Liver (tissue), 3 donors: Measurements from ENCODE around the gene ASS1.

ENCODE experiments used
- HNF4A ChIP-seq, 2 donors: conservative IDR thresholded peaks; 2 replicates each; pipeline ENCODE4 v1.6.1; 2016; ENCODE audit warnings: antibody characterized with exemption in 2 of 2, mild to moderate bottlenecking in 2 of 2
- RXRA ChIP-seq, 2 donors: IDR thresholded peaks; 2 replicates each; pipeline ENCODE4 v1.6.1; 2017 to 2018; ENCODE audit warnings: antibody characterized with exemption in 2 of 2, mild to moderate bottlenecking in 1 of 2
- TF ChIP-seq, protein P1 (sequence below): fragments of 150-350 bp; IDR thresholded peaks from 2 replicates; pipeline ENCODE4 v1.5.1; 2017; ENCODE audit warnings: improper control_type of control experiment, low read depth, low read length; ENCODE audit not compliant: missing input control
- donor health status: healthy.
- donor health status: healthy.

DNA sequence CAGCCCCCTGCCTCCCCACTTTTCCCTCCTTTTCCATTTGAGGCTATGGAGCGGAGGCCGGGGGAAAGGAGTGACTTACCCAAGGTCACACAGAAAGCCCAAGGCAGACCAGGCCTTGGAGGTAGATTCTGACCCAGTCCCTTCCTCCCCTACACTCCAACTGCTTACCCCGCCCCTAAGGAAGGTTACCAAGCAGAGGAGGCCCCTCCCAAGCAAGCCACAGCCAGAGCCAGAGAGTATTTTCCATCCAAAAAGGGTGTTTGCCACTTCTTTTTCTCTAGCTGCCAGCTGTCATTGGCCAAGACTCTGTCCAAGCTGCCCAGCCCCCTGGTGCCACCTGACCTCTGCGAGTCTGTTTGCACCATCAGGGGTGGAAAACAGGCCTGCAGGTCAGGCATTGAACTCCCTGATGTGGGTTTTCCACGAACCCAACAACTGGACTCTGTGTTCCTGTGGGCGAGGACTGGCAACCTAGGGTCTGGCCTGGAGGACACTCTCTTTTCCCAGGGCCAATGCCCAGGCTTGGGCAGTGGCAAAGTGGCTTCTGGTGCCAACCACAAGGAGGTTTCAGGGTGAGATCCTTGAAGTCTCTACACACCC is 6.3 kb upstream of the ASS1 start:
- TF ChIP-seq, protein P1, sequence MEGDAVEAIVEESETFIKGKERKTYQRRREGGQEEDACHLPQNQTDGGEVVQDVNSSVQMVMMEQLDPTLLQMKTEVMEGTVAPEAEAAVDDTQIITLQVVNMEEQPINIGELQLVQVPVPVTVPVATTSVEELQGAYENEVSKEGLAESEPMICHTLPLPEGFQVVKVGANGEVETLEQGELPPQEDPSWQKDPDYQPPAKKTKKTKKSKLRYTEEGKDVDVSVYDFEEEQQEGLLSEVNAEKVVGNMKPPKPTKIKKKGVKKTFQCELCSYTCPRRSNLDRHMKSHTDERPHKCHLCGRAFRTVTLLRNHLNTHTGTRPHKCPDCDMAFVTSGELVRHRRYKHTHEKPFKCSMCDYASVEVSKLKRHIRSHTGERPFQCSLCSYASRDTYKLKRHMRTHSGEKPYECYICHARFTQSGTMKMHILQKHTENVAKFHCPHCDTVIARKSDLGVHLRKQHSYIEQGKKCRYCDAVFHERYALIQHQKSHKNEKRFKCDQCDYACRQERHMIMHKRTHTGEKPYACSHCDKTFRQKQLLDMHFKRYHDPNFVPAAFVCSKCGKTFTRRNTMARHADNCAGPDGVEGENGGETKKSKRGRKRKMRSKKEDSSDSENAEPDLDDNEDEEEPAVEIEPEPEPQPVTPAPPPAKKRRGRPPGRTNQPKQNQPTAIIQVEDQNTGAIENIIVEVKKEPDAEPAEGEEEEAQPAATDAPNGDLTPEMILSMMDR = no peak
- TF ChIP-seq RXRA (IDR thresholded peaks at IDR 0.05) (peak; percentile 96 to 99), HNF4A (conservative IDR thresholded peaks at IDR 0.05) (peak; percentile 86 to 99)
